Mesangial cell (primary cell): ENCODE measurements around the gene TMEM14A. TPM values are rescaled to one million over a fixed set of nuclear protein-coding genes. Genes with fewer than 3 reads are reported as not detected.

ENCODE experiments used
- total RNA-seq: library from RNA; depleted of rRNA; stranded (reverse); fragments of >200 nt; gene quantifications from 2 replicates; pipeline ENCODE4 v1.2.3, GENCODE V29; 2015

TMEM14A gene, protein sequence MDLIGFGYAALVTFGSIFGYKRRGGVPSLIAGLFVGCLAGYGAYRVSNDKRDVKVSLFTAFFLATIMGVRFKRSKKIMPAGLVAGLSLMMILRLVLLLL
- 18.5 and 24.8 TPM in 2 replicates for total RNA-seq

DNA sequence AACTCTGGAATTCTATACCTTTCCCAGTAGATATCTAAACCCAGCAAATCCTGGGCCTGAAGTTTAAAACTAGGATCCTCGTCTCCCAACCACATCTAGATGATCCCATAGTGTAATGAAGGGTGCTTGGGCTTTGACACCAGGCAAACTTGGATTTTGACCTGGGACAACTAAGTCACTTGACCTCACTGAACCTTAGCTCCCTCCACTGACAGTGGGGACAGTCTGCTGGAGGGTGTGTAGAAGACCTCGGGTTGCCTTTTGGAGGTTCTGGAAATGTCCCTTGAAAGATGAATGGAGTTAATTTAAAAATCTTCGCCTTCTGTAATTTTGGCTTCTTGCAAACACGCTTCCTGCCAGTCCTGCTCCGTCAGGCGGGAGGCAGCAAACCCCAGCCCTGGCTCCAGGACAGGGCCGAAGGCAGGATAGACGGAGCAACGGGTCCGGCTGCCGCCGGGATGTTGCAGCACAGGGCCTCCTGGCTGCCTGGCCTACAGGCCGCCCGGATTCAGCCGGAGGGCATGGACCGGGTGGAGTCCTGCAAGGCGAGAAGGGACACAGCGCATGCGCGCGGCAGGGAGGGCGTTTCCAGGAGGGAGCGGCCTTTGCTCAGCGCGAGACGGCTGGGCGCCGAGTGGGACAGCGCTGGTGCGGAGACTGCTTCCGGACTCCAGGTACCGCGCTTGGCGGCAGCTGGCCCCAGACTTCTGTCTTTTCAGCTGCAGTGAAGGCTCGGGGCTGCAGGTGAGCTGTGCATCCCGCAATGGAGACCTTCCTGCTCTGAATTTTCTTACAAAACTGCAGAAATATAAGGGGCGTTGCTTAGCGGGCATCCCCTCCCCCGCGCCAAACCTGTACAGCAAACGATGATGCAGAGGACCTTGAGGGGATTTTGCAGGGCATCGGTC is at the start of gene TMEM14A:
TMEM14A (plus strand) TSS at position 612 of the 908 bp plus-strand sequence. CDS start 5,990 bp downstream, outside the sequence.

Other genes starting within 250 kb of the TMEM14A start
- 36.8 and 38.3 TPM in 2 replicates for gene TRAM2, start 94.1 kb upstream of the TMEM14A start, total RNA-seq
- not detected in 2 replicates for gene GSTA2, start 92.4 kb downstream of the TMEM14A start, total RNA-seq
- not detected in 2 replicates for gene GSTA1, start 132.7 kb downstream of the TMEM14A start, total RNA-seq
- not detected in 2 replicates for gene GSTA5, start 169.7 kb downstream of the TMEM14A start, total RNA-seq
- not detected in 2 replicates for gene GSTA3, start 238.6 kb downstream of the TMEM14A start, total RNA-seq